HepG2 (cell line): ENCODE results near the gene KANSL3. TPM values are rescaled to one million over a fixed set of nuclear protein-coding genes. Genes with fewer than 3 reads are reported as not detected.

Experiments used
- AKNA ChIP-seq: sonication (generic); formaldehyde crosslinking; IDR thresholded peaks from 2 replicates; pipeline ENCODE4 v1.4.0; 2020; ENCODE audit warnings: missing genetic modification reagents, borderline replicate concordance
- HCFC1 ChIP-seq: fragments of 150-350 bp; IDR thresholded peaks from 2 replicates; pipeline ENCODE4 v1.6.1; 2014; ENCODE audit warnings: low read depth, low read length
- NFATC3 ChIP-seq: sonication (generic); formaldehyde crosslinking; IDR thresholded peaks from 2 replicates; pipeline ENCODE4 v1.5.1; 2020; ENCODE audit warnings: mild to moderate bottlenecking, missing genetic modification reagents
- NR2C2 ChIP-seq: sonication (generic); formaldehyde crosslinking; IDR thresholded peaks from 2 replicates; pipeline ENCODE4 v1.4.0; 2020; ENCODE audit warnings: missing genetic modification reagents, mild to moderate bottlenecking, moderate library complexity, borderline replicate concordance
- POLR2AphosphoS2 ChIP-seq: IDR thresholded peaks from 2 replicates; pipeline ENCODE4 v1.6.1; 2011; ENCODE audit warnings: low read depth, low read length, improper control_type of control experiment
- RFXANK ChIP-seq: IDR thresholded peaks from 2 replicates; pipeline ENCODE4 v1.6.1; 2016
- SMARCE1 ChIP-seq: fragments of 450-650 bp; IDR thresholded peaks from 2 replicates; pipeline ENCODE4 v1.6.1; 2017; ENCODE audit warnings: borderline replicate concordance
- TCF12 ChIP-seq, 2 experiments: fragments of 450-650 bp in 1 of 2; sonication (generic) in 1 of 2; formaldehyde crosslinking in 1 of 2; IDR thresholded peaks; 2 replicates each; pipeline versions ENCODE4 v1.6.1 to v1.8.0; 2017 to 2022; ENCODE audit warnings: antibody characterized with exemption in 1 of 2, mild to moderate bottlenecking in 1 of 2, missing genetic modification reagents in 1 of 2, moderate library complexity in 1 of 2
- TFAP4 ChIP-seq: sonication (generic); IDR thresholded peaks from 2 replicates; pipeline ENCODE4 v1.6.1; 2016; ENCODE audit warnings: low read depth, borderline replicate concordance
- ZBTB37 ChIP-seq: sonication (generic); formaldehyde crosslinking; IDR thresholded peaks from 2 replicates; pipeline ENCODE4 v1.4.0; 2020; ENCODE audit warnings: mild to moderate bottlenecking, missing genetic modification reagents
- ZC3H4 ChIP-seq: sonication (generic); formaldehyde crosslinking; IDR thresholded peaks from 2 replicates; pipeline ENCODE4 v1.4.0; 2020; ENCODE audit warnings: missing genetic modification reagents, borderline replicate concordance
- ZNF263 ChIP-seq: sonication (generic); formaldehyde crosslinking; IDR thresholded peaks from 2 replicates; pipeline ENCODE4 v1.4.0; 2020; ENCODE audit warnings: missing genetic modification reagents
- ZNF609 ChIP-seq: sonication (generic); formaldehyde crosslinking; IDR thresholded peaks from 2 replicates; pipeline ENCODE4 v1.4.0; 2020; ENCODE audit warnings: mild to moderate bottlenecking, missing genetic modification reagents, borderline replicate concordance
- ZNF709 ChIP-seq: sonication (generic); formaldehyde crosslinking; IDR thresholded peaks from 2 replicates; pipeline ENCODE4 v1.5.0; 2020; ENCODE audit warnings: mild to moderate bottlenecking, missing genetic modification reagents
- ZNF788 ChIP-seq: sonication (generic); formaldehyde crosslinking; IDR thresholded peaks from 2 replicates; pipeline ENCODE4 v1.5.0; 2020; ENCODE audit warnings: mild to moderate bottlenecking, missing genetic modification reagents, borderline replicate concordance
- ZNF841 ChIP-seq: sonication (generic); formaldehyde crosslinking; IDR thresholded peaks from 2 replicates; pipeline ENCODE4 v1.8.1; 2023; ENCODE audit warnings: missing genetic modification reagents, borderline replicate concordance
- polyA plus RNA-seq, 8 experiments: library from polyadenylated mRNA; depleted of rRNA in 3 of 8; stranded (reverse) in 7 of 8; unstranded in 1 of 8; fragments of >200 nt; fragmentation: Illumina TruSeq in 4 of 8; extraction: Trizol in 4 of 8; gene quantifications; 2 replicates each; pipeline versions ENCODE4 v1.2.1 to v1.2.3, GENCODE V29; 2011 to 2016; ENCODE audit warnings: low read depth in 4 of 8, missing spikeins in 1 of 8, mixed read lengths in 1 of 8; ENCODE audit not compliant: insufficient read depth in 1 of 8
- total RNA-seq, 5 experiments: library from RNA; depleted of rRNA; stranded (reverse); fragments of >200 nt; fragmentation: Illumina TruSeq; extraction: Trizol; gene quantifications; 2 replicates each; pipeline ENCODE4 v1.2.3, GENCODE V29; 2016; ENCODE audit warnings: low read depth in 1 of 5

Gene KANSL3
- total and polyA plus RNA-seq, 2 of the 13 experiments (the other 11 are each of a cell fraction or from before 2014, with no cell fraction given): 20.8 to 37.3 TPM

GRCh38 chr2:96685577-96686459, 47.7 kb upstream of the KANSL3 start (continued):
- peak; percentile 56; the same call in 1 of the 2 replicates for TF ChIP-seq NR2C2 (CRISPR knock-in tag)
- TF ChIP-seq ZBTB37 (CRISPR knock-in tag): no peak
- no peak for TF ChIP-seq ZC3H4
- 0 out of 2 replicates have a peak, but pooled peaks have one; percentile 26 for TF ChIP-seq RFXANK (CRISPR knock-in tag)
- TF ChIP-seq ZNF263 (CRISPR knock-in tag): peak; percentile 96
- TF ChIP-seq ZNF609 (CRISPR knock-in tag): no peak
- TF ChIP-seq HCFC1: no peak
- TF ChIP-seq ZNF709 (CRISPR knock-in tag): no peak
- TF ChIP-seq ZNF841 (CRISPR knock-in tag): no peak
- no peak for TF ChIP-seq SMARCE1
- peak; percentile 74; the same call in 1 of the 2 replicates for TF ChIP-seq ZNF788 (CRISPR knock-in tag)
- peak; percentile 59; the same call in 1 of the 2 replicates for TF ChIP-seq NFATC3 (CRISPR knock-in tag)
- TF ChIP-seq TFAP4: no peak; the same call in 1 of the 2 replicates
- TF ChIP-seq POLR2AphosphoS2: no peak
- no peak for TF ChIP-seq AKNA (CRISPR knock-in tag)
- TF ChIP-seq TCF12 (IDR thresholded peaks at IDR 0.05): no peak
- 0 out of 2 replicates have a peak, but pooled peaks have one; percentile 36 for TF ChIP-seq TCF12 (CRISPR knock-in tag; IDR thresholded peaks at IDR 0.05)
